K562 (cell line): ENCODE measurements around the gene DUSP10. TPM values are rescaled to one million over a fixed set of nuclear protein-coding genes. Genes with fewer than 3 reads are reported as not detected.

Experiments
- ATAC-seq: fragments of 200-7000 bp; cut with Tn5 transposase; 3 replicates; pipeline ENCODE4 v1.9.1; 2020; ENCODE audit warnings: moderate library complexity
- BruUV-seq: library from RNA; stranded (reverse); fragments of 400-500 nt; replicated peaks from 2 replicates; lab custom pipeline; 2021; lab: Mats Ljungman, UMichigan
- CTCF ChIA-PET: fragments of 300-600 bp; formaldehyde crosslinking; extraction: SDS; loops from one replicate; lab custom pipeline; 2021; ENCODE audit warnings: low intra/inter-chr PET ratio; lab: Yijun Ruan, JAX
- POLR2A ChIA-PET: fragments of 300-600, 350-650 bp; sonication (Branson Sonifier 250); formaldehyde crosslinking; extraction: SDS; loops from one replicate; lab custom pipeline; 2021; ENCODE audit warnings: antibody characterized with exemption, inconsistent platforms; lab: Yijun Ruan, JAX
- DNase-seq, 4 experiments: peaks; one replicate each; pipeline versions ENCODE4 v3.0.0 to v3.0.0-alpha.2; 2011 to 2018; ENCODE audit warnings: low spot score in 3 of 4, mixed read lengths in 3 of 4; ENCODE audit errors: extremely low read depth in 1 of 4
- FAIRE-seq: peaks from 2 replicates; lab custom pipeline; 2011; peaks lifted over from hg19 to GRCh38; lab: Jason Lieb, UNC
- H2AFZ ChIP-seq: 2 replicates; pipeline ENCODE4 v1.6.0; 2011; ENCODE audit warnings: low read depth, low read length, control low read depth, inconsistent platforms
- H3K27ac ChIP-seq: fragments of 200-600 bp; 3 replicates; pipeline ENCODE4 v1.8.0; 2011; ENCODE audit warnings: low read depth, mild to moderate bottlenecking, control low read depth, inconsistent platforms, low read length, moderate library complexity, mixed read lengths; ENCODE audit errors: extremely low read depth
- H3K27me3 ChIP-seq, 2 experiments: fragments of 300-600 bp in 1 of 2; 2 replicates in 1 of 2; 3 replicates in 1 of 2; pipeline versions ENCODE4 v1.6.0 to v1.8.0; 2011; ENCODE audit warnings: inconsistent platforms in 2 of 2, low read length in 2 of 2, mild to moderate bottlenecking in 1 of 2, mixed read lengths in 1 of 2, moderate library complexity in 1 of 2; ENCODE audit not compliant: control insufficient read depth in 2 of 2, insufficient read depth in 2 of 2
- H3K36me3 ChIP-seq: fragments of 300-600 bp; 3 replicates; pipeline ENCODE4 v1.8.0; 2011; ENCODE audit warnings: mild to moderate bottlenecking, low read length, inconsistent platforms; ENCODE audit not compliant: control insufficient read depth, insufficient read depth
- H3K4me1 ChIP-seq, 2 experiments: fragments of 200-600 bp in 1 of 2; replicated peaks in 1 of 2; 2 replicates in 1 of 2; 3 replicates in 1 of 2; pipeline versions ENCODE4 v1.5.1 to v1.8.0; 2011; ENCODE audit warnings: inconsistent platforms in 2 of 2, low read length in 2 of 2, mild to moderate bottlenecking in 1 of 2, mixed read lengths in 1 of 2, moderate library complexity in 1 of 2; ENCODE audit not compliant: control insufficient read depth in 2 of 2, insufficient read depth in 2 of 2
- H3K4me2 ChIP-seq: 2 replicates; pipeline ENCODE4 v1.6.1; 2011; ENCODE audit warnings: low read length, control low read depth, inconsistent platforms, mixed read lengths; ENCODE audit not compliant: insufficient read depth
- H3K4me3 ChIP-seq: fragments of 200-600 bp; sonication (generic), shearing (Covaris generic); 2 replicates; pipeline ENCODE4 v1.5.1; 2016; ENCODE audit warnings: control low read depth, inconsistent platforms
- H3K79me2 ChIP-seq: fragments of 200-600 bp; 3 replicates; pipeline ENCODE4 v1.8.0; 2011; ENCODE audit warnings: low read length, inconsistent platforms; ENCODE audit not compliant: control insufficient read depth, insufficient read depth
- H3K9ac ChIP-seq, 2 experiments: 2 replicates each; pipeline versions ENCODE4 v1.6.0 to v1.6.1; 2011; ENCODE audit warnings: low read depth in 2 of 2, low read length in 2 of 2, control low read depth in 1 of 2, inconsistent platforms in 1 of 2, mild to moderate bottlenecking in 1 of 2, mixed read lengths in 1 of 2; ENCODE audit not compliant: insufficient read depth in 1 of 2
- H3K9me1 ChIP-seq: one replicate; pipeline ENCODE4 v1.6.0; 2011; ENCODE audit warnings: inconsistent platforms, mild to moderate bottlenecking, low read length, moderate library complexity; ENCODE audit not compliant: control insufficient read depth, insufficient read depth
- H3K9me3 ChIP-seq: replicated peaks from 2 replicates; pipeline ENCODE4 v1.5.1; 2011; ENCODE audit warnings: low read depth, low read length, inconsistent platforms; ENCODE audit not compliant: control insufficient read depth, insufficient read depth
- H4K20me1 ChIP-seq: replicated peaks from 2 replicates; pipeline ENCODE4 v1.6.1; 2011; ENCODE audit warnings: low read length, inconsistent platforms, mixed read lengths; ENCODE audit not compliant: control insufficient read depth, insufficient read depth
- ARID4B ChIP-seq: sonication (generic); formaldehyde crosslinking; IDR thresholded peaks from 2 replicates; pipeline ENCODE4 v1.8.0; 2022; ENCODE audit warnings: mild to moderate bottlenecking, missing genetic modification reagents
- HNRNPUL1 ChIP-seq: fragments of 200-400 bp; formaldehyde crosslinking; IDR thresholded peaks from 2 replicates; pipeline ENCODE4 v1.6.1; 2017; ENCODE audit warnings: low read length
- MCM7 ChIP-seq, 2 experiments: fragments of 450-650 bp; IDR thresholded peaks; 2 replicates each; pipeline ENCODE4 v1.6.1; 2016 to 2018
- SAP30 ChIP-seq: fragments of 200-600 bp; sonication (generic); IDR thresholded peaks from 2 replicates; pipeline ENCODE4 v1.6.1; 2012; ENCODE audit warnings: borderline replicate concordance, low read depth, mild to moderate bottlenecking, moderate library complexity, low read length, control low read depth, inconsistent platforms; ENCODE audit not compliant: insufficient read depth, poor library complexity, severe bottlenecking
- WGBS: fragments of 100-300 bp; shearing (Covaris generic); methylation state at CpG from one replicate; pipeline ENCODE4 v1.1.6; 2016; ENCODE audit warnings: low coverage, mixed read lengths; ENCODE audit not compliant: insufficient coverage; ENCODE audit errors: missing lambda C conversion rate; 5-methylcytosine and 5-hydroxymethylcytosine counted together
- in situ Hi-C: fragments of 300-500 bp; cut with MboI; formaldehyde crosslinking; loops from 4 replicates; pipeline ENCODE4 v1.15.0; 2018; ENCODE audit warnings: inconsistent platforms, mixed read lengths
- intact Hi-C: fragments of 100-400 bp; cut with micrococcal nuclease; formaldehyde crosslinking; loops from 2 replicates; pipeline ENCODE4 v1.14.2; 2022
- polyA plus RNA-seq, 8 experiments: library from polyadenylated mRNA; depleted of rRNA in 4 of 8; stranded (reverse) in 5 of 8; unstranded in 3 of 8; fragments of >200 nt; fragmentation: Nextera tagmentation in 2 of 8; fragmentation: Illumina TruSeq in 1 of 8; extraction: Ambion mirVana in 2 of 8; extraction: Trizol in 1 of 8; gene quantifications; 2 replicates each; pipeline versions ENCODE4 v1.2.1 to v1.2.3, GENCODE V29; 2011 to 2014; ENCODE audit warnings: inconsistent platforms in 1 of 8, missing spikeins in 1 of 8
- total RNA-seq, 7 experiments: library from RNA; depleted of rRNA in 6 of 7; stranded (reverse); fragments of >200 nt in 6 of 7; fragmentation: Illumina TruSeq in 2 of 7; extraction: Trizol in 2 of 7; gene quantifications; 2 replicates each; pipeline versions ENCODE4 v1.2.1 to v1.2.3, GENCODE V29; 2011 to 2021; ENCODE audit warnings: low replicate concordance in 1 of 7

Gene DUSP10
- total and polyA plus RNA-seq, 9 of the 15 experiments (the other 6 are each of a cell fraction or from before 2014, with no cell fraction given), result 1.7 to 8.3 (median 6.1) TPM

DNA sequence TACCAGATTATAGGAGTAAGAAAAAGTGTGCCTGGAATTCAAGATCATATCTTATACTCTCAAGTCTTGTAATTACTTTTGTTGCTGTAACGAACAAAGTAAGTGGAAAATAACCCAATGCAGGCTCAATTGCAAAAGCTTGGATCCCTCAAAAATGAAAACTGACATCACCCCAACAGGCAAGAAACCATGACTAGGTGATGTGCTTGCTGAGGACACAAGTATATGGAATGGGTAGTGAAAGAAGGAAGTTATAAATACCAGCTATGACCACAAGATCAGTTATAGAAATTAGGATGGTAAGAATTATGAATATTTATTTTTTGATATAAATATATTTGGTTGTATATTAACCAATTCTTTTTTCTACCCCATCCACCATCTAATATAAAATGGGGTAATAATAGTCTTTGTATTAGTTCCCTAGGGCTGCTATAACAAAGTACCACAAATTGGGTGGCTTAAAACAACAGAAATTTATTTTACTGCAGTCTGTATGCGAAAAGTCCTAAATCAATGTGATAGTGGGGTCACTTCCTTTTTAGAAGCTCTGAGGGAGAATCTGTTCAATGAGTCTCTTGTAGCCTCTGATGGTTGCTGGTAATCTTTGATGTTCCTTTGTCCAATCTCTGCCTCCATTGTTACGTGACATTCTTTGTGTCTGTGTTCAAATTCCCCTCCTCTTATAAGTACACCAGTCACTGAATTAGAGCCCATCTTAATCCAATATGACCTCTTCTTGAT, 45.0 kb downstream of the DUSP10 start:
- Histone ChIP-seq H3K9me3 (no peaks in the 10 kb centered on the region), H3K4me2 (no peak overlapping the region), H3K4me1 (no peaks in the 10 kb centered on the region; a peak in 1 of 5 replicates), H3K79me2 (no peaks in the 10 kb centered on the region), H3K36me3 (no peaks in the 10 kb centered on the region), H3K27me3 (no peaks in the 10 kb centered on the region), H4K20me1 (no peaks in the 10 kb centered on the region), H3K4me3 (no peak overlapping the region), H3K9ac (no peak overlapping the region), H2AFZ (no peak overlapping the region), H3K9me1 (no peaks in the 10 kb centered on the region), H3K27ac (no peak overlapping the region)
- no peak for ATAC-seq
- WGBS, result 49% methylated on average over 3 of the region's 3 CpGs
- TF ChIP-seq MCM7 (IDR thresholded peaks at IDR 0.05) (no peak), SAP30 (no peak), HNRNPUL1 (no peak), ARID4B (CRISPR knock-in tag) (no peak)
- no TSS peak for BruUV-seq
- ChIA-PET CTCF (no interaction called here), POLR2A (no interaction called here)
- intact Hi-C loops (no loop called here), in situ Hi-C loops (no loop called here)
- FAIRE-seq, result no peak
- no peak for DNase-seq
